Measurements from ENCODE around the gene RB1.
A peak's percentile ranks its signal among the peaks of the same experiment; 100 is the strongest.
"Not testable (repeated sequence)": the region's sequence is repeated elsewhere in the genome, so short reads cannot be mapped to it uniquely, and the experiment has no call there.

Gene RB1

DNA sequence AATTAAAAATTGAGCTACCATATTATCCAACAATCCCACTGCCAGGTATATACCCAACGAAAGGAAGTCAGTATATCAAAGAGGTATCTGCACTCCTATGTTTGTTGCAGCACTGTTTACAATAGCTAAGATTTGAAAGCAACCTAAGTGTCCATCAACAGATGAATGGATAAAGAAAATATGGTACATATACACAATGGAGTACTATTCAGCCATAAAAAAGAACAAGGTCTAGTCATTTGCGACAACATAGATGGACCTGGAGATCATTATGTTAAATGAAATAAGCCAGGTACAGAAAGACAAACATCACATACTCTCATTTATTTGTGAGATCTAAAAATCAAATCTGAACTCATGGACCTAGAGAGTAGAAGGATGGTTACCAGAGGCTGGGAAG is 52.0 kb downstream of the RB1 start:
- not testable (repeated sequence) for DNase-seq

DNA sequence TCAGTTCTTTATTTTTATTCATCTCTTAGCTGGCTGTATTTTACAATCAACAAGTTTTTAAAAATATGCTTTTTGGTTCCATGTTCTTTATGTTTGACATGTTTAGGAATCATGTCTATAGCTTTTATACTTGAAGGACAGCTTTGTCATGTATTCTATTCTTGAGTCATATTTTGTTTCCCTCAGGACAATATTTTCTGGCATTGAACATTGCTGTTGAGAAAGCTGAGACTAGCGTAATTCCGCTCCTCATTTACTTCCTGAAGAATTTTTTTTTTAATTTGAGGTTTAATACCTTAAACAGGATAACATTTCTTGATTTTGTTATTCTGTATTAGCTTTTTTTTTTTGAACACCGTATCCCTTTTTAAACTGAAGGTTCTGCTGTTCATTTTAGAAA is 53.2 kb downstream of the RB1 start:
- no peak for DNase-seq

DNA sequence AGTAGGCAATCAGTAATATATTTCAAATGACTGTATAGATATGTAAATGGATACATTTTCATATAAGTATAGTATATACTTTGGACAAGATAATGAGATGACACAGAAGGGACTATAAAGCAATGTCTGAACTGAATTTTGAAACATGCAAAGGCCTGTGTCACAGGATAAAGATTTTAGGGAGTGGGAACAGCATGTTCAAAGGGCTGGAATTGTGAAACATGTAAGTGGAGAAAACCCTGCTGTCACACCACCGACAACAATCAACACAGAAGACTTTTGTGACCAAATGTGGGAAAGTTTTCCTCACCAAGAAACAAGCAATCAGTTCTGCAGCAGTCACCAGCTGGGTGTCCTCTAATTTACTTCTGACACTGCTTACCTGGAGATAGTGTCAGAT is 66.4 kb downstream of the RB1 start:
- DNase-seq: no peak

DNA sequence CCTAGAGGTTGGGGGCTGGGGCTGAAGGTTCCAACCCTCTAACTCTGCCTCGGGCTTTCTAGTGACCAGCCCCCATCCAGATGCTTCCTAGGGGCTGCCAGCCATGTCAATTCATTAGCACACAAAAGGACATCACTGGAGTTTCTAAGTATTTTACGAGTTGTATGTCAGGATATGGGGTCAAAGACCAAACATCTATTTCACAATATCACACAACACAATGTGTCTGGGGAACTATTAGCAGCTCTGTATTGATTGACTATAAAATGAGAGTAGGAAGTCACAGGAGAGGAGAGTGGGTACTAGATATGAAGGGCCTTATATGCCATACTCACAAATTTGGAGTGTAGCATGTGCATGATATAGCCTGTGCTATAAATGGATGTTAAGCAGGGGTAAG is 67.3 kb downstream of the RB1 start:
- no peak for DNase-seq

DNA sequence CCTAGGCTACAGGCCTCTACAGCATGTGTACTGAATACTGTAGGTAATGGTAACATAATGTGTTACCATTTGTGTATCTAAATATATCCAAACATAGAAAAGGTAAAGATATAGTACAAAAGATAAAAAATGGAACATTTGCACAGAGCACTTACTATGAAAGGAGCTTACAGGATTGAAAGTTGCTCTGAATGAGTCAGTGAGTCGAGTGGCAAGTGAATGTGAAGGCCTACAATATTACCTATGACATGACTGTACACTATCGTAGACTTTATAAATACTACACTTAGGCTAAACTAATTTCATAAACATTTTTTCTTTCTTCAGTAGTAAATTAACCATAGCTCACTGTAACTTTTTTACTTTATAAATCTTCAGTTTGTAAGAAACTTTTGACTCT is 74.3 kb downstream of the RB1 start:
- peak in 1 of 5 experiments; percentile 46 for DNase-seq

DNA sequence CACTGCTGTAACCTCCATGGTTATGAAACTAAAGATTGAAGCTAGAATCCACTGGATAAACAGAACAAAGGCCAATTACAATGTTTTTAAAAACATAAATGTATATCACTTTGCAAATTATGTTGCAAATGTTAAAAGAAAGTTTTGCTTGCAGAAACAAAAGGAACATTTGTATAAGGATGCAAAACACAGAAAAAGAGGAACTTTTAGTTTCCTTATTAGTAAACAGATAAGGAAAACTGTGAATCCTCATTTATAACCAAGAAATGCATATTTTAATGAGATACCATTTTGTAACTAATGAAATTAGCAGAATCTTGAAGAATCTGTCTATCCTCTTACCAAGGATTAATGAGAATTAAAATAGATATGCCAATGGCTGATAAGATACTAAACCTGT is 77.0 kb downstream of the RB1 start:
- no peak for DNase-seq

DNA sequence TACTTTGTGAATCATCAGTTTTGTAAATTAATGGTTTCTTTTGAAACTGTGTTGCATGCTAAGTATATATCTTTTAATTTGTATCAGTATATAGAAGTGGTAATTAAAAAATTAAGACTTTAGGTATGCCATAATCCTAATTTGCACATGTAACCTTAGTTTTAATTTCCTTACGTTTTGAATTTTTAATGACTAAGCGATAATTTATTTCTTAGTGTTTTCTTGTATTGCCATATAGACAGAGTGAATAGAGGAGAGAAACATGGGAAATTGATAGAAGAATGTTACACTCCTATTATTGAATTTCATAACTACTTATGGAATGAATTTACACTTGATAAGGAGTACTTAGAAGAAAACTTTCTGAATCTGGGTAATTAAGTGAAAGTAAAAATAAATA is 79.8 kb downstream of the RB1 start:
- no peak for DNase-seq

DNA sequence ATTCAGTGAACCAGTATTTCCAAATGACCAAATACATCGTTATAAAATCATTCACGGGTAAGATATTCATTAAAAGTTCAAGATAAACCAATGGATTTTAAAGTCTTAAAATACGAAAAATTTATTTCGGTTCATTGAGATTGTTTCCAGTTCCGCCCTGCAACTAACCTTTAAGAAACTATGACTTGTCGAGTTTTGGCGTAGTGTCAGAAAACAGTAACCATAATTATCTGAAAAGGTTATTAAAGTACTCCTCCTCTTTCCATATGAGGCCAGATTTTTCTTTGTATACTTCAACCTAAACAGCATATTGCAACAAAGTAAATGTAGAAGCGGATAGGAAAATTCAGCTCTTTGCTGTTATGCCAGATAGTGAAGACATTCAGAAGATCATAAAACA is 83.3 kb downstream of the RB1 start:
- DNase-seq: no peak

DNA sequence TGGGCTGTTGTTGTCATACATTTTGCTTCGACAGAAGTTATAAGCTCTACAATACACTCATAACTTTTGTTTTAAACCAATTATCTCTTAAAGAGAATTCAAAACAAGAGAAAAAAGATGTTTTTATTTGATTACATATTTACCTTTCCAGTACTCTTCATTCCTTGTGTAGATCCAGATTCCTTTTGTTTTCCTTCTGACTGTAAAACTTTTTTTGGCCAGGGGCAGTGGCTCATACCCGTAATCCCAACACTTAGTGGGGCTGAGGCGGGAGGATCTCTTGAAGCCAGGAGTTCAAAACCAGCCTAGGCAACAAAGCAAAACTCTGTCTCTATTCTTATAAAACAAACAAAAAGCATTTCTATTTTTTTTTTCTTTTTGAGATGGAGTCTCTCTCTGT is 87.7 kb downstream of the RB1 start:
- DNase-seq: no peak

DNA sequence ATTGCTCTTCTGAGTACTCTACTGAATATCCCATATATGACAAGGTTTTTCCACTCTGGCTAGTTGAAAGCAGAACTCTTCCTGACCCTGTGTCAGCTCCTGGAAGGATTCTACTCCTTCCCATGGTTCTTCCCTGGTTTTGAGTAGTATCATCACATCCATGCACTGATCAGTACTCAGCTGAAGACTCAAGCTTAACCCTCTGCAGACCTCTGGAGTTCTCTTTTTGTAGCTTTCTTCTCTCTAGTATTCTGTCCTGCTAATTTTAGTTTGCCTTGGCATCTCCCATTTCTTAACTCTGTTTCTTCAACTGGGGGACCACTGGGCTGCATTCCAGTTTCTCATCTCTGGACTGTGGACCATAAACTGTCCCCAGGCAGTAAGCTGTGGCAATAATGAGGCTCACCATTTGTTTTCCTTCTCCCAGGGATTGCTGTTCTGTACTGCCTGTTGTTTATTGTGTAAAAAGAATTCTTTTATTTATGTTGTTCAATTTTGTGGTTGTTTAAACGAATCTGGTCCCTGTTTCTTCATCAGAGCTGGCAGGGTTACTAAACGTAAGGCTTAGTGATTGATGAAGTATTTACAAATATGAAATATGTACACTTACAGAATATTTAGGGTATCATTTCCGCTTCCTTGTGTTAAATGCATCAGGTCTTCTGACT is 89.6 kb downstream of the RB1 start:
- DNase-seq: no peak

DNA sequence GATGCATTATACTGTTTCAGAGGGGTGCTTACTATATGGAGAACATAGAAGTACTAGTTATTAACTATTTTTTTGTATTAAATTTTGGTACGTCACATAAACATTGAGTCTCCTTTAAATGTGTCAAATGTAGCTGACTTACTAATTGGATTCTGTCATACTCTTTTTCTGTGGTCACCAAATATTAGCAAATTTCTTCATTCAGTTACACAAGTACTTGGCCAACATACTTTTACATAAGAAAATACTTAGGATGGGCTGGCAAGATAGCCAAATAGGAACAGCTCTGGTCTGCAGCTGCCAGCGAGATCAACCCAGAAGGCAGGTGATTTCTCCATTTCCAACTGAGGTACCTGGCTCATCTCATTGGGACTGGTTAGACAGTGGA is 90.1 kb downstream of the RB1 start:
- DNase-seq: no peak

DNA sequence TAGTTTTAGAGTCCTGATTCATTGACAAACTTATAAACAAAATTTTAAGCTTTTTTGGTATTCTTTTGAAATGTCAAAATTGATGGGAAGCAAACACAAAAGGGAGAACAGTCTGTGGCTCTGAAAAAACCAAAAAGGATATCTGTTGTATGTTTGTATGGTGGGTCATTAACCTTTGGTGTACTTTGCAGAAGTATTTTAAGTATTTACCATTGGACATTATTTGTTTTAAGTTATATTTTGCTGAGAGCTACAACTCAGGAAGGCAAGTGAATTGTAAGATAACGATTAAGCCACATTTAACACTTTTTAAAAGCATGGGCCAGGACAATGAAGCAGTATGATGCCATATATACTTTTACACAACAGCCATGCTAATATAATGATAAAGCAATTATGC is 94.2 kb downstream of the RB1 start:
- DNase-seq: no peak

DNA sequence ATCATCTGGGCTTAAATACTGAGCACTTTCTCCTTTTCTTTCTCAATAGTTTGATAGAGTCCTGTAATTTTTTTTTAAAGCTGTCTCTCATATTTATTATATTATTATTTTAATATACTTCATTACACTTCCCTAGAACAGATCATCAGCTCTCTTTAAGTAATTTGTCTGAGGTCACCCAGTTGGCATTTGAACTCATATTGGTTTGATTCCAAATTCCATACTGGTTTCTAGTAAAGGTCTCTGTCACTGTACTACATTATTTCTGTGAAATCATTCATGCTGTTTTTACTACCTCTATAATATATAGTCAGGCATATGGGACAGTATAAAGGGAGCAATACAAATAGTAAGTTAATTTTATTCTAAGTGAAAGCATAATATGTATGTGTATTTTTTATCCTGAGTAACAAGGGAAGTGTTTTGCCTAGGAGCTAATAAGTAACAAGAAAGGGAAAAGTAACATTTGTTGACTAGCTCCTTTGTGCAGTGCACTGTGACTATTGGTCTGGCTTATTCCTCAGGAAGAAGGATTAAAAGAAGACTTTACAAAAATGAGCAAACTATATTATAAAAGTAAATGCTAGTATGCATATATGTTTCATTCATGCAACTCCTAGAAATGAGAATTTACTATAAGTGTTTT is 95.0 kb downstream of the RB1 start:
- DNase-seq: no peak

DNA sequence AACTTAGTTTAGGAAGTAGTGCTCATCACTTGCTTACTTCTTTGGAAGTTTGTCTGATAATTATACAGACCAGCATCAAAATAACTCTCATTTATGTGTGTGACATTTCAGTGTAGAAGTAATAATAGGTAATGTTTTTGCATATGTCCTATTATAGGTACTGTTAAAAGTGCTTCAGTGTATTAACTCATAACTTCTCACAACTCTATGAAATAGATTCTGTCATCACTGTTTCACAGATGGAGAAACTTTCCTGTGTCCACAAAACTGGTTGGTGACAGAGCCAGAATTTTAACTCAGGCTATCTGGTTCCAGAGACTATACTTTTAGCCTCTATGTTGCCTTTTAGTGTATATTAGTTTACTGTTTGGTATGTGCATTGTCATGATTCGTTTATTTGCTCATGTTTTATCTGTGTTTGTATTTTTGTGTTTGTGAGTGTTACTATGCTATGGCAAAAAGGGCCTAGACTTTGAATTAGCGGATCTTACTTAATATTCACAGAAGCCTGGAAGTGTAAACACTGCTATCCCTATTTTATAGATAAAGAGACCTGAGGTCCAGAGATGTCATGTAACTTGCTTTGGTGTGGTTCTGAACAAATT is 96.6 kb downstream of the RB1 start:
- no peak for DNase-seq

DNA sequence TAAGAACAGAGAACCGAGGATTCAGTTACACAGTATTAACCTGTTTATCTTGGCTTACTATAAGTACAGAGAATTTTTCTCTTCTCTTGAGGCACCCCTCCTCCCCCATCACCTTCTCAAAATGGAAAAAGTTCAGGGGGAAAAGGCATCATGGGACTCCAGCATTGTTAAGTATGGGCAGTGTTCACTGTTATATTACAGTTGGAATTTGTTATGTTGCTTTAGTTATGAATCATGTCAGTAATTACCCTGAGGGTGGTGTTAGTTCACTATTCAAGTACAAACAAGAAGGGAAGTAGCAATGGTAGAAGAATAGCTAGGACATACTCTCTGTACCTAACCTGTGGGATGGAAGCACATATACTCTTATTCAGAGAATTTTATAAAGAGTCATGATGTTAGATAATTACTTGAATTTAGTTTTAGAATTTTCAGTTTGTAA is 97.3 kb downstream of the RB1 start:
- DNase-seq: peak in 1 of 5 experiments; percentile 59

DNA sequence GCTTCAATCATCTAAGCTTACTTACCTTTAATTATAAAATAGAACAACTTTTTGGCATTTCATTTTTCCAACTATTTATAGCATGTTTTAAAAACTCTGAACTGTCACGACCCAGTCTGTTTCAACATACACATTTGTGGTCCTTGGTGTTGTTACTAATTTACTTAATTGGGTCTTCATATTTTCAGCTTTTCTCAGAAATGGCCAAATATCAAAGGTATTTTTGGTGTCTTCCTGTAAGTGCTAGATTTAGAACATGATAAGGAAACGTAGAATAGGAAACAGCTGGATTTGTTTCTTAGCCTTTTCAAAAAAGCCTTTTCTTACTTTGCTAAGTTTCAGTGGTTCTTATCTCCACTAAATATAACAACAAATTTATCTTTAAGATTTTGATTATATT is 97.9 kb downstream of the RB1 start:
- peak in 1 of 5 experiments; percentile 68 for DNase-seq

DNA sequence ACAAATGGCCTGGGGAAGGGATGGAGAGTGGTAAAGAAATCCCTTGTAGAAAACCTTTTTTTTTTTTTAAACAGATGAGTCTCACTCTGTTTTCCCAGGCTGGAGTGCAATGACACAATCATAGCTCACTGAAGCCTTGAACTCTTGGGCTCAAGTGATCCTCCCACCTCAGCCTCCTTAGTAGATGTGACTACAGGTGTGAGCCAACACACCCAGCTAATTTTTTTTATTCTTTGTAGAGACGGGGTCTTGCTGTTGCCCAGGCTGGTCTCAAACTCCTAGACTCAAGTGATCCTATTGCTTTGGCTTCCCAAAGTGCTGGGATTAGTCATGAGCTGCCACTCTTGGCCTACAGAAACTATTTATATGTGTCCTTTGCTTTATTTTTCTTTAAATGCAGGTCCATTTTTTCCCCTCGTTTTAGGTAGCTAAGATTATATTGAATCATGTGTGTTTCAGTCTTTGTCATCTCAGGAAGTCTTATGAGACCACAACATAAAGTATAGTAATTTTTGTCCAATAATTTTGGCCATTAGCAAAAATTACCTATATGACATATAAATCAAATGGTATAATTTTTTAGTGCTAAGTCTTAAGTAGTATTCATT is 98.9 kb downstream of the RB1 start:
- peak in 1 of 5 experiments; percentile 66 for DNase-seq

DNA sequence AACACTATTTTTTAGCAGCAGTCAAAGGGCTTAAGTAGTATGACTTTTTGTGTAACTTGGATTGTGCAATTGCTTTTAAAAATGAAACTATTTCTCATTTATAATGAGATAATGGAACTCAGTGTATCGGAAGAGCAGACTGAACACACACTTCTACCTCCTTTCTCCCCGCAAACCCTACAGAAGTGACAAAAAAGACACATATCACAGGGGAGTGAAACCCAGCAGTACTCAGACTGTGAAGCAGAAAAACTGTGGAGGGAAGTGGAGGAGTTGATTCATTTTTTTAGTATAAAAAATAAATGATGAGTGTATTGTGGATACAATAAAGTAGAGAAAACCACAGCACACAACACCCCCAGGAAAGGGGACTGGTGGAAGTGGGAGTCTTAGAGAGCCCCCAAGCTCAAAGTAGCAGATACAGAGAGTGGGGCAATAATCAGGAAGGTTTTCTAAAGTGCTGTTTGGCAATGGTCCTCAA is 99.6 kb downstream of the RB1 start:
- DNase-seq: peak in 3 of 5 experiments; percentile 11 to 94 (median 24)

DNA sequence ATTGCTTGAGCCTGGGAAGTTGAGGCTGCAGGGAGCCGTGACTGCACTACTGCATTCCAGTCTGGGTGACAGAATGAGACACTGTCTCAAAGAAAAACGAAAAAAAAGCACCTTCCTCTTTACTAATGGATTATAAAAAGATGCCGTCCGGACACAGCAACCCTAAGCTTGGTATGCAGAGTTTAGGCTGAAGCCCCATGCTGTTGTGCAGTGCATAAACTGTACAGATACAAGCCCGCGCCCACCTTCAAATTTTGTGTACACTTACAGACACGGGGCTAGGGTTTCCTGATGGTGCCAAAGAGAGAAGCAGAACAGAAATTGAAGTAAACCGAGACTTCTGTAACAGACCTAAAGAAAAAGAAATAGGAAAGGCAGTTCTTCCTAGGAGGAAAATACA is 100.4 kb downstream of the RB1 start:
- DNase-seq: no peak

DNA sequence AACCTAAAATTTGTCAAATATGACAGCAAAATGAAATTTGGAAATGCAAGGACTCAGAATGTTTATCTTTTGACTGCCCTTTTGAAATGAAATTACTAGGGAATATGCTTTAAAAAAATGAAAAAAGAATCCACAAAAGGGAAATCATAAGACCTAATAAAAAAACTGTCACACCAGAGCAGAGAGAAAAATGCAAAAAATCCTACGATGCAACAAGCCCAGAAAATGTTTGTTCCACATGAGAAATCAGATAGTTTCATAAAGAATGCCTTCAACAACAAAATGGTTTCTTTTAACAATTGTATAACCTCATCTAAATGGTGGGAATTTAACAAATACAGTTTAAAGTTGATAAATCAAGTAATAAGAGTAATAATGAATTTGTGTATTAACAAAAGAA is 101.4 kb downstream of the RB1 start:
- no peak for DNase-seq

DNA sequence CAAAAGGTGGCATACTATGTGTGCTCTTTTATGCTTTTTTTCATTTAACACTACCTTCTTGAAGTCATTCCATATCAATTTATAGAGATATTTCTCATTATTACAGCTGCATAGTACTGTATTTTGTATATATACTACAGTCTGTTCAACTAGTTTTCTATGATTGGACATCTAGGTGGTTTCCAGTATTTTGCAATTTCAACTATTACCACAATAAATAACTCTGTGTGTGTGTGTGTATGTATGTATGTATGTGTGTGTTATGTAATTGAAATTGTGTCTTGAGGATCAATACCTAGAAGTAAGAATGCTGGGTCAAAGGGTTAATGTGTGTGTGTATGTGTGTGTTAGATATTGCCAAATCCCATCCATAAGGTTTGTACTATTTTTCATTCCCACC is 102.3 kb downstream of the RB1 start:
- no peak for DNase-seq

DNA sequence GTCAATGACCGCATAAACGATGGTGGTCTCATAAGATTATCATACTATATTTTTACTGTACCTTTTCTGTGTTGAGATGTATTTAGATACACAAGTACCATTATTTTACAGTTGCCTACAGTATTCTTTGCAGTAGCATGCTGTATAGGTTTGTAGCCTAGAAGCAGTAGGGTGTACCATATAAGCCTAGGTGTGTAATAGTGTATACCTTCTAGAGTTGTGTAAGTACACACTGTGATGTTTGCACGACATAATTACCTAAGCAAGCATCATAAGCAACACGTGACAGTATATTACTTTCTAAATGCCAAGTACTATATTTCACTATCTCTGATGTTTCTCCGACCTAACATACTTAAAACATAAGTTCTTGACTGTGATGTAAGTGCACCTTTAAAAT is 106.6 kb downstream of the RB1 start:
- DNase-seq: peak in 1 of 5 experiments; percentile 89

DNA sequence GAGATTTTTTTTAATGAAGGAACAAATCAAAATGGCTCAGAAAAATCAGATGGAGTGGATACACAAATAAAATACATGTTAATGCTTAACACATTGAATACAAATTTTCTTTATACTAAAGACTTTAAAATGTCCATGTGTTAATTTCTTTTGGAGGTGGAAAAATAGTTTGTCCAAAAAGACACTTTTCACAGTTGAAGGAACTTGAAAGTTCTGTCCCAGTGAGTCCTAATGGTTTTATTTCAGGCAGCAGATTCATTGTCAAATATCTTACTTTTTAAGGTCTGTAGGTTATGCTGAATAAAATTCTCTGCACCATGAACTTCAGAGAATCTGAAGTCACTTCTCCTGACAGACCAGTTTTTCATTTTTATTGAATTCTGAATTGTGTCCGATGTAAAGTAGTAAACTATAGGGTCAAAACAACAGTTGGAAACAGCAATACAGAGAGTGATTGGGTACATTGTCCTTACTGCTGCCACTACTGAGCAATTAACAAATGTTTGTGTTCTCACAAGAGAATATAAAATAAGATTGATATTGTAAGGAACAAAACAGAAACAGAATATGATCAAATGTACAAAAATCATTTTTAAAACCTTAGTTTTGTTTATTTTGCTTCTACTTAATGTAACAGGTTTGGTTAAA is 107.7 kb downstream of the RB1 start:
- DNase-seq: peak in 1 of 5 experiments; percentile 37
